NCI-H82 treated with DMSO at 0.1 percent for 48 hours (cell line): ENCODE data around the gene IFIT1.
"Not testable (repeated sequence)": the region's sequence is repeated elsewhere in the genome, so short reads cannot be mapped to it uniquely, and the experiment has no call there.

Source experiments
- DNase-seq: peaks from one replicate; lab custom pipeline; 2025; ENCODE audit not compliant: unreplicated experiment; lab: John Stamatoyannopoulos, UW

IFIT1 gene

DNA sequence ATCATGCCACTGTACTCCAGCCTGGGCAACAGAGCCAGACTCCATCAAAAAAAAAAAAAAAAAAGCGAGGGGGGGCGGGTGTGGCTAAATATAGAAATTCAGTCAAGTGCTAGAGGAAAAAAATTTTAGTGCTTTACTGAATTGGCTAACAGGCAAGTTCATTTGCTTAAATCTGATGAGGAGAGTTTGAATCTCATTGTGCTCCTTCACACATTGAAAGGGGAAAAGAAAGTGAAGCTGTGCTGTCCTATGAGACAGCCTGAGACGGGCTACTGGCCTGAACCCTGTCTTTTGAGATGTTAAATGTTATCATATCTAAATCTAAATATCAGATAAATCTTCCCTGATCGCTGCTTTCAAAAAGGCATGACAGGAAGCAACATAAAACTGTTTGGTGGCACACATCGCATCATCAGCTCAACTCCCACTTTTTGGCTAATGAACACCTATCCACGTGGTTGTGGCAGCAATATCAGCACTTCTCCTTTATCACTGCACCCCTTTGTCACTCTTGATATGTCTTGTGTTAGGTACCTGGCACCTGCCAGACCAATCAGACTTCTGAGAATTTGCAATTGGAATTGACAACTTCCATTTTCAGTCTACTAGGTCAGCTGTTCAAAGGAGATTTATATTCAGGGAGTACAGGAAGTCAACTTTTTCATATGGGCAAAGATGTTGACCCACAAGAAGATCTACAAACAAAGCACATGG, 28.5 kb upstream of the IFIT1 start:
- DNase-seq, result no peak

- DNase-seq, result no peak
These were observed 27.9 kb upstream of the IFIT1 start for GRCh38 chr10:89364531-89364930.

DNA sequence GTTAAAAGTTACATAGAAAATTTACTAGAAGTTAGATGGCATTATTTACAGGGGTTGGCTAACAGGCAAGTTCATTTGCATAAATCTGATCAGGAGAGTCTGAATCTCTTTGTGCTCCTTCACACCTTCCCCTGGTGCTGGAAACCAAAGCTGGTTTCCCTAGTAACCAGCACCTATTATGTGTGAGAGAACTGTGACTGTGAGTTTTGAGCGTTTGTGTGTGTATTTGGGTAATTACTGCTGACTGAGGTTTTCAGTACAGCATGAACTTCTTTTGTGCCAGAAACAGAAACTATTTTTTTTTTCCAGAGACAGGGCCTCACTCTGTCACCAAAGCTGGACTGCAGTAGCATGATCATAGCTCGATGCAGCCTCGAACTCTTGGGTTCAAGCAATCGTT, 24.9 kb upstream of the IFIT1 start:
- no peak for DNase-seq

DNA sequence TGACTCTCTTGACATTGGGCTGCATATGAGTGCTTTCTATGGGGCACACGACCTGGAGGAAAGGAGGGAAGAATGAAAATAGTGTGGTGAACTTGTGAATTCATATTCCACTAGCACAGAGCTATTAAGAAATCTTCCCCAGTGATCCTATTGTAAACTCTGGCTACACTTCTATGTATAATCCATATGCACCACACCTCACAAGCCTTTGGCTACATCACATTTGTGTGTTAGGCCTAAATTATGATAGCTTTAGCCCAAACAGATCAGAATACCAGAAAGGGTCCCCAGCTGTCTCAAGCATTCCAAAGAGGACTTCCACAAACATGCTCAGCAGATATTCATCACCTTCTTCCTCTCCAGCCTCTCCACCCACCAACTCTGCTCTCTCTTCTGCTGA, 24.3 kb upstream of the IFIT1 start:
- DNase-seq, result no peak

DNA sequence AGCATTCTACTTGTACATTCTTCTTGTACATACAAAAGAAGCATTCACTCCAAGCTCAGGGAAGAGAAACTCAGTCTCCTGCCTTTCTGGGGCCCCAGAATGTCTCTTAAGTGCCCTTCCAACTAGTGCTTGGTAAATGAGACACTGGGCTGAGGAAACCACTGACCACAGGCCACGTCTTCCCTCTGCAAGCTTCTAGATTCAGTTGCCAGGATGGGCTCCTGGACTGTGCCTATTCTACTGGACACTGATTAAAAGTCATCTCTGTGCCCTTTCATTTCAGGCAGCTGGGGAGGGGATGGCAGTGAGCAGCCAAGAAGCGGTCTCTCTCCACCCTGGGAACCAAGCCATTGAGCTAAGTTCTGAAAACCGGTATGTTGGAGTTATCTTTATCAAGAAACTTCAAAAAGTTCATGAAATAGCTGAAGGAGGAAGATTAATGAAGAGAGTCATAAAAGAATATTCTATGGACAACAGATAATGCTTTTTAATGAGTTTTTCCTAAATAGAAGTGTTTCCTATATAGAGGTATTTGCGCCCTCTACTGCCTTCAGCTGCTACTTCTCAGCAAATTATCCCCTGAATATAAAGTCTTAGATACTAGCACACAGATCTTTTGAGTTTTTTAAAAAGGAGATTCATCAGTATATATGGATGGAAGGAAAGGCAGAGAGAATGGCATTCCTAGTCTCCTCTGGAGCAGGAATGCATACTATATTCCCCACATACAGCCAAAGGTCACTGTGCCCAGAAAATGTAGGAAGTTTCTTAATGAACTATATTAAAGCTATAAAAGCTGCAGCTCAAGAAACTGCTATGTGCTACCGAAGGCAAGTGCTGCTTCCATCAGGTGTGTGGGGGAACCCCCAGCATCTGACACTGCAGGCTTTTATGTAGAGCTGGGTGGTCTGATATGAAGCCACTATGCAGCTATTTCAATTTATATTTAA, 23.0 kb upstream of the IFIT1 start:
- no peak for DNase-seq

DNA sequence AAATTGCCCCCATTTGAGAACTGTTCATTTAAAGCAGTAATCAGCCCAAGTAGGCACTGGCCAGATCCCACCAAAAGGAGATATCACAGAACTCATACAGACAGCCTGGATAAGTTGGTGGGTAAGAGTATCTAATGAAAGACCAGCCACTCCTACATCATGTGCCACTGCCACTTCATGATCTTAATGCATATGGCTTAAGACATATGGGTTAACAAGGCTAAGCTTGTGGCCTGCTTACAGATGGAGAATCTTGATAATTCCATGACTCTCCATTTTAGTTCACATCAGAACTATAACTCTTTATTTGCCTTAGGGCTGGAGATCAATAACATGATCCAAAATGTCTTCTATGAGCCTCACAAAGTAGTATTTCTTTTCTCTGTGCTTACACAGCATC, 21.3 kb upstream of the IFIT1 start:
- no peak for DNase-seq

GRCh38 chr10:89371987-89372386, 20.4 kb upstream of the IFIT1 start:
- DNase-seq, result no peak

- DNase-seq, result no peak
These were observed 18.3 kb upstream of the IFIT1 start for GRCh38 chr10:89373916-89374711.

- DNase-seq, result no peak
These were observed 17.7 kb upstream of the IFIT1 start for GRCh38 chr10:89374713-89375141.

DNA sequence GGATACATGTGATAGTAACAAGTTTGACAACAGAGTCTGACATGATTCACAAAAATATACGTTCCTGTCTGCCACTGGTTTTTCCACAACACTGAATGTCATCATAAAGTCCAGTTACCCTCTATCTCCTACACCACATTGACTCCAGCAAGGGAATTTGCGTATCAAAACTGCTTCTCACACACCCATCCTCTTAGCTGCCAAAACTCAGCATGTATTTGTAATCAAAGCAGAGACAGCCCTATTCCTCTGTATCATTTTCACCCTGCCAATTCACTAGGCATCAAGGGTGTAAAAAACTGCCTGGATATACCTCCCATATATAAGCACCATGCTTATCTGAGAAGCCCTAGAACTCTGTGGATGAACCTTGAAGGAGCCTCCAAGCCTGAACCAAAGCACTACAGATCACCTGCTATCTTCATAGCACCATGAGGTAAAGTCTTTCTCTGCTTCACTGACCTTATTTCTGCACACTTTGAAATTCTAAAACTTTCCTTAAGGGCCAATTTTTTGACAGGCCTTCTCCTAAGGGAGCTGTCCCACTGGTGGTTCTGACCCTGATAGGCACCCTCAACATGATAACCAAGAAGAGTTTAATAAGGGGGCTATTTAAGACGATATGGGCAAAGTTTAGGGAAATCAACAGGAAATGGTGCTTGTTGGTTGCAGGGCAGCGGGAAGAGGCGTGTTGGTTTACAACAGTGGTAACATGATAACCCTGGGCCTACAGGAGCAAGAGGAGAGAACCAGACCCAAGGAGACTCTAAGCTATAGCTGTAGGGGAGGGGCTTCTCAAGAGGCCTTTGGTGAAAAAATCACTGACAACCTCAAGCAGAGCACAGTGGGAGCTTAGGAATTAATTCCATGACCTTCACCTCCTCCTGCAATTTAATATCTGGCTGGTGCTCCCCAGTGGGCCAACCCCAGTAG, 14.5 kb upstream of the IFIT1 start, which contains the start of gene IFIT1B:
Gene IFIT1B (plus strand): TSS at position 352 of the 933 bp plus-strand sequence. CDS start 80 bp downstream, at position 432.
- no peak for DNase-seq

DNA sequence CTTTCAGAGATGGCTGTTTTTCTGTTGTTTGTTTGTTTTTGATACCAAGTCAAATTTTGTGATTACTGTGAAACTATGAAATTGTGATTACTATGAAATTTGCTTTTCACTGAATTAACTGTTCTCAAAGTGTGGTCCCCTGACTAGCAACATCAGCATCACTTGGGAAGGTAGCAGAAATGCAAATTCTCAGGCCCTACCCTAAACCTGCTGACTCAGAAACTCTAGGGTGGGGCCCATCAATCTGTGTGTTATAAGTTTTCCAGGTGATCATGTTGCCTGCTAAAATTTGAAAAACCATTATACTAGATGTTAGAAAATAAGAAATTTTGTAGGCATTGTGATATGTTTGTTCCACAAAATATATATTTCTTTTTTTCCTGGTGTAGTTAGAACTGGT, 13.3 kb upstream of the IFIT1 start:
- no peak for DNase-seq

- no peak for DNase-seq
These were observed 9.7 kb upstream of the IFIT1 start for GRCh38 chr10:89382757-89383156.

DNA sequence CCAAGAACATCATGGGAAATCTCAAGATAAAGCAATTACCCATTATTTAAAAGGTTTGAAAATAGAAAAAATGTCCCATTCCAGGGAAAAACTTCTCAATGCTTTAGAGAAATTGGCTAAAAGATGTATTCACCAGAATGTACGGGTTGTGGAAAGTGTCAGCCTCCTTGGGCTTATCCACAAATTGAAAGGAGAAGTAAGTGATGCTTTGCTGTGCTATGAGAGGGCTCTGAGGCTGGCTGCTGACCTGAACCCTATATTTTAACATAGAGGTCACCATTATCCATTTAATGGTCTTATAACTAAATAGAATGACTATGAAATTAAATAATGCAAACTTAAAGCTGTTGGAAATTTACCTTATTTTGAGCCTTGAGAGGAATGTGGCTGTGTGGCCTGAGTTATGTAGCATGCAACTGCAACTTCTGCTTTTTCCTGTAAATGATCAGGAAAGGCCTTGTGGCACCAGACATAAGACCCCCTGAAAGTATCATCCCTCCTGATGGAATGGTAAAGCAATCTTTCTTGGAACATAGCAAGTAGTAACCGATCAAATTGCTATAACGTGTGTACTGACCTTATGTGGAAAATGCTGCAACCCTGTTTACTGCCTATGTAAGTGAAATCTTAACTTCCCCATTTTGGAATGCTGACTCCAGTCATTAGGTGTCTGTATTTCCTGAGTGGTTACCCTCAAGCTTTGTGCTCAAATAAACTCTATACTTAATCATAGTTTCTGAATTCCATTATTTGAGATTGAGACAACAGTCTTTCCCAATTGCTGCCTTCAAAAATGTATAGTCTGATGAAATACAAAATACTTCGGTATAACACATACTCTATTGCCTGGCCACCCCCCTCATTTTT, 7.7 kb upstream of the IFIT1 start:
- DNase-seq, result no peak

- no peak for DNase-seq
These were observed 3.6 kb upstream of the IFIT1 start for GRCh38 chr10:89388806-89389205.

- no peak for DNase-seq
These were observed 3.2 kb upstream of the IFIT1 start for GRCh38 chr10:89389254-89389653.

DNA sequence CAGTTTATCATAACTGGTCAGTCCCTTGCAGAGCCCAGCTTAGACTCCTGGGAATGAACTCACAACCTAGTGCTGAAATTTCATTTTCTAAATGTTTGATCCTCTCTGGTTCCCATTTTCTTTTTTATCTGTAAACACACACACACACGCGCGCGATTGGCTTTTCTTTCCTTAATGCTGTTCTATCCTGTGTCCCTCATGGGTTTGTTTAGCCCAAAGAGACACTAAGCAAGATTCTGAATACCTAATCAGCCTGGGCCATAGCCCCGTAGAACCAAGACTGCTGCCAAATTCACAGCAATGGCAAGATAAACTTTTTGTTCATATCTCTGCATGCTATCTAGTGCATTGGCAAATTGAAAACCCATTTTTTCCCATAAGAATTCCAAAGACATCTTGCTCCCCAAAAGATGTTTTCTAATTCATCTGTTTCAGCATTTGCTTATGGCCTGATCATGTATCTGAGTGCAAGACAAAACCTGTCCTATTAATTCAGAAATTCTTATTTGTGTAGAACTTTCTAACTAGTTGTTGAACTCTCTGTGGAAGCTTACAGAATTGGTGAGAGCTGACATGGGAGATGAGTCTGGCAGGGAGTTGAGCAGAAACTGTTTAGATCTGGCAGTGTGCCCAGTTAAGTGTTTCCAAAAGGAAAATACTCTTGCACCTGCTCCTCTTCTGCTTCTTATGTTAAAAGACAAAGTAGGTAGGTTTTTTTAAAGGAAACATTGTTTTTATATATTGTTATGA, 1.8 kb upstream of the IFIT1 start:
- DNase-seq, result no peak

- DNase-seq, result not testable (repeated sequence)
These were observed 1.2 kb upstream of the IFIT1 start for GRCh38 chr10:89391226-89391576.

GRCh38 chr10:89392974-89393373, 551 bp downstream of the IFIT1 start:
- no peak for DNase-seq

- no peak for DNase-seq
These were observed 1.5 kb downstream of the IFIT1 start for GRCh38 chr10:89393898-89394297.
